ENCODE results near the gene ZNRF1. TPM values are rescaled to one million over a fixed set of nuclear protein-coding genes. Genes with fewer than 3 reads are reported as not detected.

The ZNRF1 gene
- polyA plus RNA-seq, 2 of the 4 experiments (the other 2 are of a cell fraction) = 18.6 to 22.6 TPM

DNA sequence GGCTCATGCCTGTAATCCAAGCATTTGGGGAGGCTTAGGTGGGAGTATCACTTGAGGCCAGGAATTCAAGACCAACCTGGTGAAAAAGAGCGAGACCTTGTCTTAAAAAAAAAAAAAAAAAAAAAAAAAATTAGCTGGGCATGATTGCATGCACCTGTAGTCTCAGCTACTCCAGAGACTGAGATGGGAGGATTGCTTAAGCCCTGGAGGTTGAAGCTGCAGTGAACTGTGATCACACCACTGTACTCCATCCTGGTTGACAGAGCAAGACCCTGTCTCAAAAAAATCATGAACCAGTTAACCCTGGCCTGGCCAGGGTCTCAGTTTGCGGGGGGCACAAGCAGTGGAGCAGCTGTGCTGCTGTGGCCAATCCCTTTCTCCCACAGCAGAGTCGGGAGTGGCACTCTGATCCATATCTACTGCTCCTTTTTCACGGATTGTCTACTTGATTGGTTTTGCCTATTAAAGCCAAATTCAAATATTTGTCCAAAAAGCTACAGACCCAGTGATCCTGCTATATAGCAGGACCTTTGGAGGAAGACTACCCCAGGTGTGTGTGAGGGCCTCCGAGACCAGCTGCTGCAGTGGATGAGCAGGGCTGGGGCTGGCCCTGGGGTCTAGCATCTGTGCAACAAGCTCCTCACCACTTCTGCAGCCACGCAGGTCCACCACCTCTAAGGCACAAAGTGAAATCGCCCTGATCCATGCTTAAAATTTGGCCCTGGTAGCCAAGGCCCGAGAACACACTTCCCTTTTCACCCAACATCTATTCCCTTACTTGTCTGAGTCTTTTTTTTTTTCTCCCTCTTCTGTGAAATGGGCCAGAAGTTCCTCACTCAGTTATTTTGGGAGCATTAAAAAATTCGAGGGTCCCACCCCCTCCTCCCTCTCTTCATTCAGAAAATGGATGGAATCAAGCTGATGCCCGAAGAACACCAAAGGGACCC is 69.5 kb downstream of the ZNRF1 start (continued):
- TF ChIP-seq, protein P1, sequence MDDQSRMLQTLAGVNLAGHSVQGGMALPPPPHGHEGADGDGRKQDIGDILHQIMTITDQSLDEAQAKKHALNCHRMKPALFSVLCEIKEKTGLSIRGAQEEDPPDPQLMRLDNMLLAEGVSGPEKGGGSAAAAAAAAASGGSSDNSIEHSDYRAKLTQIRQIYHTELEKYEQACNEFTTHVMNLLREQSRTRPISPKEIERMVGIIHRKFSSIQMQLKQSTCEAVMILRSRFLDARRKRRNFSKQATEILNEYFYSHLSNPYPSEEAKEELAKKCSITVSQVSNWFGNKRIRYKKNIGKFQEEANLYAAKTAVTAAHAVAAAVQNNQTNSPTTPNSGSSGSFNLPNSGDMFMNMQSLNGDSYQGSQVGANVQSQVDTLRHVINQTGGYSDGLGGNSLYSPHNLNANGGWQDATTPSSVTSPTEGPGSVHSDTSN (IDR thresholded peaks at IDR 0.05) = no peak
- TF ChIP-seq, protein P2, sequence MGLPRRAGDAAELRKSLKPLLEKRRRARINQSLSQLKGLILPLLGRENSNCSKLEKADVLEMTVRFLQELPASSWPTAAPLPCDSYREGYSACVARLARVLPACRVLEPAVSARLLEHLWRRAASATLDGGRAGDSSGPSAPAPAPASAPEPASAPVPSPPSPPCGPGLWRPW (IDR thresholded peaks at IDR 0.05) = no peak

DNA sequence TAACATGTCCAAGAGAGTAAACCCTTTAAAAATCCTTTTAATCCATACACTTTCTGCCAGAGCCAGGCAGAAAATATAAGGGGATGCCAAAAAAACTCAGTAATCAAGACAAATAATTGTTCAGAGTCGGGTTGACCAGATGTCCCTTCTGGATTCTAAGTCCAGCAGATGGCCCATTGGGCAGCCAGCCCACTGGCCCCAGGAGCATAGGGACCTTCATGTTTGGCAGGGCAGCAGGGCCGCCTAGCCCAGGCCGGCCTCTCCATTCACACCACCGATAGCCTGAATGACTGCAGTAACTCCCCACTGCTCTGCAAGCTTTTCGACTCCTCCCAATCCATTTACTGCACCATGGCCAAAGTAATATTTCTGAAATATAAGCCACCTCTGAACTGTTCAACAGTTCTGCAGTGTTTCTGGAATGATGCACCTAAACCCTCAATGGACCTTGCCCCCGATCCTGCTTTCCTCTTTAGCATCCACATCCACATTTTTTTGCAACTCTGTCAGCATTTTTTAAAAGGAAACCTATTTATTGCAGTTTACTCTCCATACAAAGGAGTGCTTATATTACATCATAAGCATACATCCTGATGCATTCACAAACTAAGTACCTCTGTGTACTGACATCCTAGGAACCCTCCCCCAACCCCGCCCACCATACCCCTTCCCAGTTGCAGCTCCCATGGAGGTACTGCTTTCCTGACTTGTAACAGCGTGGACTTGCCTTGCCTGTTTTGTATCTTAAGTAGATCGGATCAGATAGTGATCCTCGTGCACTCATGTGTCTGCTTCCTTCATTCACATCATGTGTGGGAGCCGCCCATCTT is 71.4 kb downstream of the ZNRF1 start:
- no peaks in the 10 kb centered on the region for H3K9me3 ChIP-seq
- peak in 1 of 2 experiments; percentile 63; a peak in 3 of 6 replicates for ATAC-seq
- no peak overlapping the region for H3K4me3 ChIP-seq
- H3K27ac ChIP-seq = no peak overlapping the region
- TF ChIP-seq KDM5A (IDR thresholded peaks at IDR 0.05) = no peak
- no peak for TF ChIP-seq MYC (IDR thresholded peaks at IDR 0.05; ENCODE audit: borderline replicate concordance, low read length)
- TF ChIP-seq HOXA7 (CRISPR knock-in tag; IDR thresholded peaks at IDR 0.05) = no peak
- TF ChIP-seq RNF2 (IDR thresholded peaks at IDR 0.05; ENCODE audit: borderline replicate concordance, low read depth) = no peak
- no peak for TF ChIP-seq CBX8 (IDR thresholded peaks at IDR 0.05)
- no peak for TF ChIP-seq TP53 (CRISPR knock-in tag; IDR thresholded peaks at IDR 0.05)
- TF ChIP-seq, protein P3, sequence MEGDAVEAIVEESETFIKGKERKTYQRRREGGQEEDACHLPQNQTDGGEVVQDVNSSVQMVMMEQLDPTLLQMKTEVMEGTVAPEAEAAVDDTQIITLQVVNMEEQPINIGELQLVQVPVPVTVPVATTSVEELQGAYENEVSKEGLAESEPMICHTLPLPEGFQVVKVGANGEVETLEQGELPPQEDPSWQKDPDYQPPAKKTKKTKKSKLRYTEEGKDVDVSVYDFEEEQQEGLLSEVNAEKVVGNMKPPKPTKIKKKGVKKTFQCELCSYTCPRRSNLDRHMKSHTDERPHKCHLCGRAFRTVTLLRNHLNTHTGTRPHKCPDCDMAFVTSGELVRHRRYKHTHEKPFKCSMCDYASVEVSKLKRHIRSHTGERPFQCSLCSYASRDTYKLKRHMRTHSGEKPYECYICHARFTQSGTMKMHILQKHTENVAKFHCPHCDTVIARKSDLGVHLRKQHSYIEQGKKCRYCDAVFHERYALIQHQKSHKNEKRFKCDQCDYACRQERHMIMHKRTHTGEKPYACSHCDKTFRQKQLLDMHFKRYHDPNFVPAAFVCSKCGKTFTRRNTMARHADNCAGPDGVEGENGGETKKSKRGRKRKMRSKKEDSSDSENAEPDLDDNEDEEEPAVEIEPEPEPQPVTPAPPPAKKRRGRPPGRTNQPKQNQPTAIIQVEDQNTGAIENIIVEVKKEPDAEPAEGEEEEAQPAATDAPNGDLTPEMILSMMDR (IDR thresholded peaks at IDR 0.05) = no peak
- TF ChIP-seq MAFK (IDR thresholded peaks at IDR 0.05; ENCODE audit: partially characterized antibody) = peak; percentile 65
- TF ChIP-seq POLR2AphosphoS2 (conservative IDR thresholded peaks at IDR 0.05; ENCODE audit: low read length) = no peak
- CTCF ChIA-PET = interaction anchor here (1.9 kb wide), 1 partner anchor 72 kb away, joined by 6 read pairs; the partner anchor contains the start of gene ZNRF1
- POLR2A ChIA-PET = no interaction called here
- H3K4me1 ChIP-seq = peaks cover 19% of the 10 kb centered on the region
- H3K4me2 ChIP-seq = peak overlapping the region; percentile 50
- 71% methylated on average over 11 of the region's 11 CpGs for WGBS (ENCODE audit: missing lambda C conversion rate)
- FAIRE-seq = no peak
- peak in 1 of 2 experiments; percentile 35 for DNase-seq (ENCODE audit: low read depth in 1 of 2, low spot score in 1 of 2)

DNA sequence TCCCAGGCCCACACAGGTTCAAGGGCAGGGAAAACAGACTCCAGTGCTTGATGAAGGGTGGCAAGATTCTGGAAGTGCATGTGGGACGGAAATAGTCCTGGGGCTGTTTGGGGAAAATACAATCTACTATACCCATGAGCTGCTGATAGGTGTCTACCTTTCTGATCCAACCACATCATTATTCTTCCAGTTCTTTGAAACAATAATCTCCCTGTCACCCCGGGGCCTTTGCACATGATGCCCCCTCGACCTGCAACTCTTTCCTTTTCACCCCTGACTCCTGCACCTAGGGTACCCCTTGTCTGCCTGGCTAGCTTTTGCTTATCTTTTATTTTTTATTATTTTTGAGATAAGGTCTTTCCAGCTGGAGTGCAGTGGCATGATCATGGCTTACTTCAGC is 72.8 kb downstream of the ZNRF1 start:
- Histone ChIP-seq H3K4me3 (no peak overlapping the region), H3K9me3 (no peaks in the 10 kb centered on the region), H3K4me1 (peaks cover 10% of the 10 kb centered on the region), H3K4me2 (no peak overlapping the region), H3K27ac (no peak overlapping the region)
- TF ChIP-seq MYC (IDR thresholded peaks at IDR 0.05; ENCODE audit: borderline replicate concordance, low read length) (no peak), RNF2 (IDR thresholded peaks at IDR 0.05; ENCODE audit: borderline replicate concordance, low read depth) (no peak), RFX5 (IDR thresholded peaks at IDR 0.05) (no peak), ZFP36 (IDR thresholded peaks at IDR 0.05; ENCODE audit: borderline replicate concordance, partially characterized antibody) (no peak), CHD4 (IDR thresholded peaks at IDR 0.05; ENCODE audit: borderline replicate concordance) (no peak), HDAC2 (IDR thresholded peaks at IDR 0.05) (no peak), KDM1A (IDR thresholded peaks at IDR 0.05; ENCODE audit: low read depth) (no peak), HOXB5 (CRISPR knock-in tag; IDR thresholded peaks at IDR 0.05) (no peak)
- TF ChIP-seq, protein P4, sequence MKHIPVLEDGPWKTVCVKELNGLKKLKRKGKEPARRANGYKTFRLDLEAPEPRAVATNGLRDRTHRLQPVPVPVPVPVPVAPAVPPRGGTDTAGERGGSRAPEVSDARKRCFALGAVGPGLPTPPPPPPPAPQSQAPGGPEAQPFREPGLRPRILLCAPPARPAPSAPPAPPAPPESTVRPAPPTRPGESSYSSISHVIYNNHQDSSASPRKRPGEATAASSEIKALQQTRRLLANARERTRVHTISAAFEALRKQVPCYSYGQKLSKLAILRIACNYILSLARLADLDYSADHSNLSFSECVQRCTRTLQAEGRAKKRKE (CRISPR knock-in tag; IDR thresholded peaks at IDR 0.05; ENCODE audit: low read depth) = no peak
- TF ChIP-seq, protein P5, sequence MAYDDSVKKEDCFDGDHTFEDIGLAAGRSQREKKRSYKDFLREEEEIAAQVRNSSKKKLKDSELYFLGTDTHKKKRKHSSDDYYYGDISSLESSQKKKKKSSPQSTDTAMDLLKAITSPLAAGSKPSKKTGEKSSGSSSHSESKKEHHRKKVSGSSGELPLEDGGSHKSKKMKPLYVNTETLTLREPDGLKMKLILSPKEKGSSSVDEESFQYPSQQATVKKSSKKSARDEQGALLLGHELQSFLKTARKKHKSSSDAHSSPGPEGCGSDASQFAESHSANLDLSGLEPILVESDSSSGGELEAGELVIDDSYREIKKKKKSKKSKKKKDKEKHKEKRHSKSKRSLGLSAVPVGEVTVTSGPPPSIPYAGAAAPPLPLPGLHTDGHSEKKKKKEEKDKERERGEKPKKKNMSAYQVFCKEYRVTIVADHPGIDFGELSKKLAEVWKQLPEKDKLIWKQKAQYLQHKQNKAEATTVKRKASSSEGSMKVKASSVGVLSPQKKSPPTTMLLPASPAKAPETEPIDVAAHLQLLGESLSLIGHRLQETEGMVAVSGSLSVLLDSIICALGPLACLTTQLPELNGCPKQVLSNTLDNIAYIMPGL (CRISPR knock-in tag; IDR thresholded peaks at IDR 0.05; ENCODE audit: borderline replicate concordance) = no peak
- TF ChIP-seq, protein P6, sequence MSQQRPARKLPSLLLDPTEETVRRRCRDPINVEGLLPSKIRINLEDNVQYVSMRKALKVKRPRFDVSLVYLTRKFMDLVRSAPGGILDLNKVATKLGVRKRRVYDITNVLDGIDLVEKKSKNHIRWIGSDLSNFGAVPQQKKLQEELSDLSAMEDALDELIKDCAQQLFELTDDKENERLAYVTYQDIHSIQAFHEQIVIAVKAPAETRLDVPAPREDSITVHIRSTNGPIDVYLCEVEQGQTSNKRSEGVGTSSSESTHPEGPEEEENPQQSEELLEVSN (IDR thresholded peaks at IDR 0.05; ENCODE audit: borderline replicate concordance, low read depth) = no peak
- CTCF ChIA-PET = interaction anchor here (0.6 to 1.9 kb wide), 5 partner anchors 39 to 502 kb away, joined by 3 to 6 read pairs (median 4); partner anchors contain the start of gene ZNRF1
- ATAC-seq (no peak), DNase-seq (ENCODE audit: low read depth in 1 of 2, low spot score in 1 of 2) (no peak), FAIRE-seq (no peak)
- POLR2A ChIA-PET = no interaction called here
- 86% methylated on average over 3 of the region's 3 CpGs for WGBS (ENCODE audit: missing lambda C conversion rate)

Data from A549 (cell line).